Activated naive CD4-positive, alpha-beta T cell (primary cell): ENCODE results near the gene NCOA6.

Source experiments
- DNase-seq, 4 experiments: peaks; one replicate each; lab custom pipeline; 2025; lab: John Stamatoyannopoulos, UW

NCOA6 gene

GRCh38 chr20:34704177-34705007, 121.1 kb downstream of the NCOA6 start, which contains the start of gene TP53INP2:
TP53INP2 (plus strand) TSS chr20:34704344; CDS start chr20:34708740, 4,396 bp downstream.
- peak; percentile 48 to 80 (median 54) for DNase-seq

GRCh38 chr20:34703424-34704176, 121.9 kb downstream of the NCOA6 start:
- DNase-seq, result no peak

GRCh38 chr20:34703061-34703423, 122.4 kb downstream of the NCOA6 start:
- DNase-seq, result no peak

- DNase-seq, result no peak
Measured at GRCh38 chr20:34701405-34702085, 123.9 kb downstream of the NCOA6 start.

- DNase-seq, result no peak
Measured at GRCh38 chr20:34693414-34693813, 132.0 kb downstream of the NCOA6 start.

- no peak for DNase-seq
Measured at GRCh38 chr20:34691838-34692237, 133.6 kb downstream of the NCOA6 start.

GRCh38 chr20:34689486-34689885, 136.0 kb downstream of the NCOA6 start:
- no peak for DNase-seq

- no peak for DNase-seq
Measured at GRCh38 chr20:34683667-34684066, 141.8 kb downstream of the NCOA6 start.

GRCh38 chr20:34680586-34681175, 144.8 kb downstream of the NCOA6 start:
- no peak for DNase-seq

GRCh38 chr20:34676642-34677373, 148.6 kb downstream of the NCOA6 start, which contains the start of gene PIGU:
PIGU (minus strand) TSS chr20:34677092; CDS start chr20:34677085, 7 bp downstream.
- DNase-seq, result peak; percentile 83 to 96 (median 90)

- DNase-seq, result no peak
Measured at GRCh38 chr20:34675993-34676641, 149.3 kb downstream of the NCOA6 start.

- no peak for DNase-seq
Measured at GRCh38 chr20:34675561-34675960, 149.9 kb downstream of the NCOA6 start.

- no peak for DNase-seq
Measured at GRCh38 chr20:34673412-34673811, 152.0 kb downstream of the NCOA6 start.

GRCh38 chr20:34669094-34669493, 156.4 kb downstream of the NCOA6 start:
- DNase-seq, result no peak
